Choroid plexus epithelial cell (primary cell): ENCODE measurements around the gene CNP.
"Not testable (repeated sequence)": the region's sequence is repeated elsewhere in the genome, so short reads cannot be mapped to it uniquely, and the experiment has no call there.

Source experiments
- DNase-seq: peaks from one replicate; pipeline ENCODE4 v3.0.0-alpha.2; 2010; ENCODE audit warnings: low read depth
- H3K4me3 ChIP-seq: 2 replicates; pipeline ENCODE4 v1.5.1; 2011; ENCODE audit warnings: low read depth, mild to moderate bottlenecking, control low read depth, low read length, moderate library complexity
- TF ChIP-seq, protein P1 (sequence below): conservative IDR thresholded peaks from 2 replicates; pipeline ENCODE4 v1.5.1; 2011; ENCODE audit warnings: low read depth, mild to moderate bottlenecking, control low read depth, inconsistent platforms, low read length, moderate library complexity

Gene CNP

DNA sequence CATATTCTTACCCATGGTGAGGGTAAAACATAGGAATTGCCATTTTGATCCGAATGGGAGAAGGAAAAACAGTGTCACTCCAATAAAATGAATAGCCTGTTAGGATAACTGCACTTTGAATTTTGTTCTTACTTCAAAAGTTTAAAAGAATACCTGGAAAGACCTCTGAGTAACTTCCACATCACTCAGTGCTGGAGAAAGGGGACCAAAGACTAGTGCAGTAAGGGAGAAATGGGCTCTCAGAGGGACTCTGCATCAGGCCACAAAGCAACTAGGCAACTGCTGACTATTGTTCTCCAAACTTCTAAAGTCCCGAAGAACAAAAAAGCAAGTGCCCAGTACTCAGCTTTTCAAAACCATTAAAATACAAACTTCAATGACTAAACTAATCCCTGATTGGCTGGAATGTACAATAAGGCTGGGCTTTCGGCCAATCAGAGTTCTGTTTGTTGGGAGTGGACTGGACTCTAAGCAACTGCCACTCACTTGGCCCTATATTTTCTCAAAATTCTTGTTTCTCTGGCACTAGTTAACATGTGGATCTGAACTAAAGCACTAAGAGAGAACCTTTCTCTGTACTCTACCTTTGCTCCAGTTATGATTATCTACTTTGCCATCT, 44.4 kb downstream of the CNP start:
- no peak overlapping the region for H3K4me3 ChIP-seq
- TF ChIP-seq, protein P1, sequence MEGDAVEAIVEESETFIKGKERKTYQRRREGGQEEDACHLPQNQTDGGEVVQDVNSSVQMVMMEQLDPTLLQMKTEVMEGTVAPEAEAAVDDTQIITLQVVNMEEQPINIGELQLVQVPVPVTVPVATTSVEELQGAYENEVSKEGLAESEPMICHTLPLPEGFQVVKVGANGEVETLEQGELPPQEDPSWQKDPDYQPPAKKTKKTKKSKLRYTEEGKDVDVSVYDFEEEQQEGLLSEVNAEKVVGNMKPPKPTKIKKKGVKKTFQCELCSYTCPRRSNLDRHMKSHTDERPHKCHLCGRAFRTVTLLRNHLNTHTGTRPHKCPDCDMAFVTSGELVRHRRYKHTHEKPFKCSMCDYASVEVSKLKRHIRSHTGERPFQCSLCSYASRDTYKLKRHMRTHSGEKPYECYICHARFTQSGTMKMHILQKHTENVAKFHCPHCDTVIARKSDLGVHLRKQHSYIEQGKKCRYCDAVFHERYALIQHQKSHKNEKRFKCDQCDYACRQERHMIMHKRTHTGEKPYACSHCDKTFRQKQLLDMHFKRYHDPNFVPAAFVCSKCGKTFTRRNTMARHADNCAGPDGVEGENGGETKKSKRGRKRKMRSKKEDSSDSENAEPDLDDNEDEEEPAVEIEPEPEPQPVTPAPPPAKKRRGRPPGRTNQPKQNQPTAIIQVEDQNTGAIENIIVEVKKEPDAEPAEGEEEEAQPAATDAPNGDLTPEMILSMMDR, result no peak
- DNase-seq, result peak; percentile 63

DNA sequence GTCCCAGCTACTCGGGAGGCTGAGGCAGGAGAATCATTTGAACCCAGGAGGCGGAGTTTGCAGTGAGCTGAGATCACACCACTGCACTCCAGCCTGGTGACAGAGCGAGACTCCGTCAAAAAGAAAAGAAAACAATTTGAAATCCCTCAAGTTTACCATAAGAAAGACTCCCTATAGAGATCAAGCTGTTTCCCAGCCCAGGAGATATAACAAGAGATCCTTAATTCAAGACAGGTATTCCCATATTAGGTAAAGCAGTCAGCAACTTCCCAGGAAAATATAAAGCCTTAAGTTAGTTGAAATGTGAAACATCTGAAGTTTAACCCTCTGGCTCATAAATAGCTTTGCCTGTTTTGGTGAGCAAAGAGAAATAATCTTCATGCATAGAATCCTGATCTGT, 45.8 kb downstream of the CNP start:
- DNase-seq, H3K4me3 ChIP-seq: not testable (repeated sequence)

DNA sequence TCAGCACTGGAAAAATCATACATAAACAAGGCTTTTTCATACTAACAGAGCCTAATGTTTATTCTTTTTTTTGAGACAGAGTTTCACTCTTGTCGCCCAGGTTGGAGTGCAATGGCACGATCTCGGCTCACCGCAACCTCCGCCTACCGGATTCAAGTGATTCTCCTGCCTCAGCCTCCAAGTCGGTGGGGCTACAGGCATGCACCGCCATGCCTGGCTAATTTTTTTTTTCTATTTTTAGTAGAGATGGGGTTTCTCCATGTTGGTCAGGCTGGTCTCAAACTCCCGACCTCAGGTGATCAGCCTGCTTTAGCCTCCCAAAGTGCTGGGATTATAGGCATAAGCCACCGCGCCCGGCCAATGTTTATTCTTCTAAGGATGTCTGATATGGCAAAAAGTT, 47.1 kb downstream of the CNP start:
- not testable (repeated sequence) for DNase-seq, H3K4me3 ChIP-seq

DNA sequence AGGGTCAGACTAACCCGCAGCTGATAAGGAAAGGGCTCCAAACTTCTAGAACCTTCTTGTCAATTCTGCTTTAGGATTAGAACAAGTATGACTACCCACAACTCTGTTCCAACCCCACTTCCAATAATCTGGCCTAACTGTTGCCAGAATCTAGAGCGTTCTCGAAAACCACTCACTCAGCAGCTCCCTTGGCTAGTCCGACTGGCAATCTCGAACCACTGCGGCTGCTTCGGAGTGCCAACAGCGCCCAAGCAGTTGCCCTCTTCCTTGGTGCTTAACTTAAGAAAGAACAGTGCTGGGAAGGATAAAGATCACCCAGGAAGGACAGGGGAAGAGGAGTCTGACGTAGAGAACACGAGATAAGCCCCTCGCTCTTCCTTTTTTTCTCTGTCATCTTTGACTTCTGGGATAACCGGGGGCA, 49.8 kb downstream of the CNP start:
- TF ChIP-seq, protein P1, result no peak
- DNase-seq, result peak; percentile 24
- peak overlapping the region; percentile 100 for H3K4me3 ChIP-seq

DNA sequence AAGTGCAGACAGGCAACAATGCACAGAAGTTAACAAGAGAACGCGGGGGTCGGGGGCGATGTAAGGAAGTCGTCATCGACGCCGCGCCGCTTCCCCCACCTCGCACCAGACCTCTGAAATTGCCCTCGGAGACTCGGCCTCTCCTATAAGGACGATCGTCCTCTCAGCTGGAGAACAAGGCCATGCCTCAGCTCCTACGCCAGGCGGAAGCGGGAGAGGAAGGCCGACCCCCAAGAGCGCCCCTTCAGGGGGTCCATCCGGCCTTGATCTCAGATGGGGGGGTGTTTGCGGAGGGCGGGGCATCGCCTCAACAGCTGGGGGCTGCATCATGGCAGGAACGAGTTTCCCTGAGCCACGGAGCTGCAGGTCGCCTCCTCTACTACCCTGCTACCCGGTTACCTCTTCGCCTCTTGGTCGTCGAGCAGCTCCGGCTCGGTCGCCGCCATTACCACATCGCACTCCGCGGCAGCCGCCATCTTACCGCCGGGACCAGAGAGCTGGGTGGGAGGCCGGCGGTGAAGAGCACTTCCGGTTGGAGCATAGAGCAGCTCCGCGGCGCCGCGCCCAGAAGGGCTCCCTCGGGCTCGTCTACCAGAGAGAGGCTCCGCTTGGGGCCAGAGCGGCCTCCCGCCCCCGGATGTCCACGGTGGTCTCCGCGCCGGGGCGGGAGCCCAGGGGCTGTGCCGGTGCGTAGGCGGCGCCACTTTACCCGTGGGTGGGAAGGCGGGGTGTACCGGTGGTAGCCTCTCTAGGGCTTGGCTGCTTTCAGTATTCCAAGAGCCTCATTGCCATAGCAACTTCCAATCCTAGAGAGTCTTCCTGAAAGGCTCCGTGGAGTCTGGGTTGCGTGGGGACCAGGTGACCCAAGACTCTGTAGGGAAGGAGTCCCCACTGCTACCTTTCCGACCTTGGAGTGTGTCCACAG, 50.6 kb downstream of the CNP start, which contains the start of gene DNAJC7:
Gene DNAJC7 (minus strand): TSS at position 499 of the 925 bp plus-strand sequence. CDS start 23 bp downstream, at position 476.
- TF ChIP-seq, protein P1, result no peak
- H3K4me3 ChIP-seq, result peak within 1 kb of the TSS; percentile 100
- peak; percentile 93 for DNase-seq

DNA sequence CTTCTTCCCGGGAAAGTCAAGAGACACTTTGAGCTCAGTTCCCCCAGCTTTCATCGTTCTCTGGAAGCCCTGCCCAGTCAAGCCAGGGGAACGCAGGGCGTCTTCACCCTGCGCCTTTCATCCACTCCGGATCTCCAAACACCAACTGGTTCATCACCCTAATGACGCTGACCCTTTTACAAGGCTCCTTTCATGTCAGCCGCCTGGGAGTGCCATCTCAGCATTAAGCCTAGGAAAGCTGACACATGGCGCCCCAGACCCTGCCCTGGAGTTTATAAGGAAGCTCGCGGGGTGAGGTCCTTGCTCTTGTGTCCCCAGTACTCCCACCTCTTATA, 51.2 kb downstream of the CNP start:
- no peak for DNase-seq
- peak overlapping the region; percentile 100 for H3K4me3 ChIP-seq
- TF ChIP-seq, protein P1, result no peak

DNA sequence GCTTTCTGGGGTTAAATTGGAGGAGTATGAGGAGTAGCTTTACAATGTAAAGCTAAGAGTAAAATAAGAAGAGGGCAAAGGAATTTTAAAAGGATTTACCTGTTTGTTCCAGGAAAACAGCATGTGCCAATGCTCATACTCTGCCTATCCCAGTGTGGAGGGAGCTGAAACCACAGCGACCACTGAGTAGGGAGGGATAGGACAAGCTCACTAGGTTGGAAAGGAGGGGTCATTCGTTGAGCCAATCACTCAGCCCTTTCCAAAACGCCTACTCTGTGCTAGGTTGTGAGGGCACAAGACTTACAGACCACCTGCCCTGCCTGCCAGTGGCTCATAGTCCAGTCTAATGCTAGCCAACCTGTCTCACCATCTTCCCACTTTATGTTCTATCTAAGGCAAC, 51.7 kb downstream of the CNP start:
- TF ChIP-seq, protein P1, result no peak
- DNase-seq, result no peak
- H3K4me3 ChIP-seq, result peak overlapping the region; percentile 100

DNA sequence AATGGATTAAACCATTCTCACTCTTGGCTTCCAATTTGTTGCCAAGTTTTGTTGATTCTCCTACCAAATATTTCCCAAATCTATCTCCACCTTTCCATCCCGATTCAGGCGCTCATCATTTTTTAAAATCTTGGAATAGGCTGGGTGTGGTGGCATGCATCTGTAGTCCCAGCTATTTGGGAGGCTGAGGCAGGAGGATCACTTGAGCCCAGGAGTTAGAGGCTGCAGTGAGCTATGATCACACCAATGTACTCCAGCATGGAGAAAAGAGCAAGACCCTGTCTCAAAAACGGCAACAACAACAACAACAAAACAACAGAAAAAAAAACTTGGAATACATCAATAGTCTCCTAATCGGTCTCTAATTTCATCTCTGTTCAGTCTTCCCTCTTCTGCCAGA, 52.4 kb downstream of the CNP start:
- TF ChIP-seq, protein P1, result no peak
- no peak for DNase-seq
- no peak overlapping the region for H3K4me3 ChIP-seq
